NCI-H2029 (cell line): ENCODE measurements around the gene IPO7.
"Not testable (repeated sequence)": the region's sequence is repeated elsewhere in the genome, so short reads cannot be mapped to it uniquely, and the experiment has no call there.

ENCODE experiments used
- DNase-seq: peaks from one replicate; lab custom pipeline; 2025; lab: John Stamatoyannopoulos, UW

IPO7 gene

GRCh38 chr11:9384535-9385326 lies at the start of gene IPO7:
TSS of gene IPO7 (plus strand) at chr11:9384652. CDS start at chr11:9384764, 112 bp downstream.
- DNase-seq: peak; percentile 94

GRCh38 chr11:9341638-9342178 lies 42.7 kb upstream of the IPO7 start:
- DNase-seq: no peak

- DNase-seq: no peak
Measured at GRCh38 chr11:9344061-9344680, 40.3 kb upstream of the IPO7 start.

- DNase-seq: no peak
Measured at GRCh38 chr11:9347100-9347499, 37.4 kb upstream of the IPO7 start.

GRCh38 chr11:9347779-9348178 lies 36.7 kb upstream of the IPO7 start:
- not testable (repeated sequence) for DNase-seq

- DNase-seq: no peak
Measured at GRCh38 chr11:9351321-9351881, 33.1 kb upstream of the IPO7 start.

GRCh38 chr11:9357041-9357440 lies 27.4 kb upstream of the IPO7 start:
- no peak for DNase-seq

- DNase-seq: not testable (repeated sequence)
Measured at GRCh38 chr11:9360862-9361622, 23.4 kb upstream of the IPO7 start.

- DNase-seq: no peak
Measured at GRCh38 chr11:9362393-9362863, 22.0 kb upstream of the IPO7 start.

- DNase-seq: peak; percentile 93
Measured at GRCh38 chr11:9363954-9364912, 20.2 kb upstream of the IPO7 start.

- DNase-seq: no peak
Measured at GRCh38 chr11:9367551-9367950, 16.9 kb upstream of the IPO7 start.

GRCh38 chr11:9377036-9377435 lies 7.4 kb upstream of the IPO7 start:
- no peak for DNase-seq

- DNase-seq: no peak
Measured at GRCh38 chr11:9379041-9379440, 5.4 kb upstream of the IPO7 start.

- no peak for DNase-seq
Measured at GRCh38 chr11:9380773-9381172, 3.7 kb upstream of the IPO7 start.

- no peak for DNase-seq
Measured at GRCh38 chr11:9385327-9385899, 961 bp downstream of the IPO7 start.

- DNase-seq: no peak
Measured at GRCh38 chr11:9386086-9386485, 1.6 kb downstream of the IPO7 start.

- DNase-seq: no peak
Measured at GRCh38 chr11:9386901-9387300, 2.4 kb downstream of the IPO7 start.

- no peak for DNase-seq
Measured at GRCh38 chr11:9396310-9396709, 11.9 kb downstream of the IPO7 start.

GRCh38 chr11:9396752-9397151 lies 12.3 kb downstream of the IPO7 start:
- DNase-seq: no peak
